Kasumi-1 (cell line): Measurements from ENCODE around the gene VPS51.
A peak's percentile ranks its signal among the peaks of the same experiment; 100 is the strongest.

Experiments used
- DNase-seq, 2 experiments: peaks; one replicate each; lab custom pipeline; 2025; lab: John Stamatoyannopoulos, UW

Gene VPS51

DNA sequence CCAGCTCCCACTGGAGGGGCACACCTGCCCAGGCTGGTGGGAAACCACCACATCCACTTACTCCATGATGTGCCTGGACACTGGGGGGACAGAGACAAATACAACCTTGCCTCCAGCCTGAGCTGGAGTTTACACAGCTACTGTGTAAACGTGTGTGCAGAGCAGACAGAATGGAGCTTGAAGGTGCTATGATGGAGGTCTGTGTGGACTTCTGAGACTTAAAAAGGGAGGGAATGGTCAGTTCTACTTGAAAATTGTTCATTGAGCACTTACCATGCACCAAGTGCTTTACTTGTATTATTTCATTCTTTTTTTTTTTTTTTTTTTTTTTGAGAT, 23.4 kb upstream of the VPS51 start:
- DNase-seq: no peak

DNA sequence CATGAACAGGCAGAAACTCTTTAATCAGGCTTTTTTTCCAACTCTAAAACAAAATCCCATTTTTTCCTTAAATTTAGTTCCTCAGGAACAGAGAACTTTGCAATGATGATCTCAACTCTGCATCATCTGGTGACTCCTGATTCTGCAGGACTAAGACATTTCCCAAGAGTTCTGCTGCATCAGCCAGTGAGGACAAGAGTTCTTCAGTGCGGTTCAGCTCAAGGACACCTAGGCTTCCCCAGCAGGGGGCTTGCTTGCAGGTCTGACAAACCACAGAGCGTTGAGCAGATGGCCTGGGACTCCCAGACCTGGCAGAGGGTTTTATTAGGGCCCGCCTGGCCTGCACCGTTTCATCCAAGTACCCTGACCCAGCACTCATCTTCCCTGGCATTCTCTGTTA, 18.6 kb upstream of the VPS51 start:
- DNase-seq: no peak

DNA sequence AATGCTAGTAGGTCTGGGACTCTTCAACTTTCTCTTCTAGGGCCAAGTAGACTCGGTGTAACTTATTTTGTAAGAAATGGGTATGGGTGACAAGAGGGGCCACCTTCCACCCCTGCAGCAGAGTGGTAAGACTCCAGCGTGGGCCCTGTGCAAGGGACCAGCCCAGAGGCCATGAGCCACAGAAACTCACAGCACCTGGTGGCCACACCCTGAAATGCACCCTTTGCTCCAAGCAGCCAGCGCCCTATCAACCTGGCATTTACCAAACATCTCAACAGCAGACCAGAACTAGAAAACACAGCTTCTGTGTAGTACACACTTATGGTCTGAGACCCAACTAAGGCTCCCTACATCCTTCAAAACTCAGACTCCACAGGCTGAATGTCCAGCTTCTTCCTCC, 17.9 kb upstream of the VPS51 start:
- peak; percentile 9 to 29 for DNase-seq

- no peak for DNase-seq
These were observed 17.1 kb upstream of the VPS51 start for GRCh38 chr11:65078786-65079342.

DNA sequence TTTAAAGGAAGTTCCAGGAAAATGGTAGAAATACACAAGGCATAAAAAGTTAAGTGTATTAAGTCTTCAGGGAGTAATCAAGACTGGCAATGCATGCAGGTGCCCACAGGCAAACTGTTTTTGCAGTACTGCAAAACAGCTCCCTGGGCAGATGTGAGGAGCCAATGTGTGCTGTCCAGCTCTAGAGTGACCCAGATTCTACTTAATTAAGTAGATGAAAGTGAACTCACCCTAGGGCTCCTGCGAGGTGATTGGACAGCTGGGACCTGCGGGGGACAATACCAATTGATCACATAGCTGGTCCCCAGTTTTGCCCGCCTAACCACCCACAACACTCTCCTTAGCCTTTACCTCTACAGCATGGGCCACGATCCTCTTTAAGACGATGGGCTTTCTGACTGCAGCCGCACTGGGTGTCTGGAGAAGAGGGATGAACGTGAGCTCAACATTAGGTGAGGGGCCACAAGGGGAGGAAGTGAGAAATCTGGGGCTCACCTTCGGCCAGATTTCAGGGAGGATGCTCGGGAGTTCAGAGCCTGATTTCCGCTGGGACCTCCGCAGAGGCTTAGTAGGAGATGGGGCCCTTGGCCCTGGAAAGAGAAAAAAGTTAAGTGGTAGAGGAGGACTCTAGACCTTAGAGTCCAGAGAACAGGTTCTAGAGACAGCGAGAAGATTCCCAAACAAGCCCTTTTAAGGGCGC, 12.7 kb upstream of the VPS51 start:
- peak in 1 of 2 experiments; percentile 29 for DNase-seq

DNA sequence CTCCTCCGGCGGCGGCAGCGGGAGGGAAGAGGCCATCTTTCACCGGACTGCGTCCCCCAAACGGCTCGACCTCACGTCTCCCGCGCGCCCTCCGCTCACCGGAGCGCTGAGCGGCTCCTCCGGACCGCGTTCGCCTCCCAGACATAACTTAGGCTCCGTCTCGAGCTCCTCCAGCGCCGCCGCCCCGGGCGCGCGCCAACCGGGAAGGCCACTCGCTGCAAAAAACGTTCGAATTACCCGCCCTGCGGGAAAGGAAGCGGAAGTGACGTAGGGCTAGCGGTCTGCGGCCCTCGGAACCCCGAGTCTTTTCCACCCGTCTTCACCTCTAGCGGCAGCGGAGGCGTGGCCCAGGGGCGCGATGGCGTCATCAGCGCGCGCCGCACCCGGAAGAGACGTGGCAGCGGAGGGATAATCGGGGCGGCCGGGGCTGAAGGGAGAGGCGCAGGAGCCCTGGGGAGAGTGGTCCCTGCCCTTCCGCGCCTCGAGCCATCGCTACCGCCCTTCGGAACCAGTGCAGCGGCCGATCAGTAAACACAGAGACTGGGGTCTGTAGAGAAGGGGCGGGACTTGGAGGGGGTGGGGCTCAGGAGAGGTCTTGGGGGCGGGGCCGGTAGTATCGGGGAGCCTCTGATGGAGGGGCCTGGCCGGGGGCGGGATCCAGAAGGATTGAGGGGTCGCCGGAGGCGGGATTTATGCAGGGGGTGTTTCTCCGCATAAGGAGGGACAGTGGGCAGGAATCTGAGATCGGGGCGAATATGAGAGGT, 12.0 kb upstream of the VPS51 start, which contains the start of the genes CDCA5 and ZFPL1:
Gene CDCA5 (minus strand): TSS at position 207 of the 764 bp plus-strand sequence. CDS start 62 bp downstream, at position 145.
Gene ZFPL1 (plus strand): TSS at position 389 of the 764 bp plus-strand sequence. CDS start 477 bp downstream, outside the sequence.
- DNase-seq: peak; percentile 94 to 97

DNA sequence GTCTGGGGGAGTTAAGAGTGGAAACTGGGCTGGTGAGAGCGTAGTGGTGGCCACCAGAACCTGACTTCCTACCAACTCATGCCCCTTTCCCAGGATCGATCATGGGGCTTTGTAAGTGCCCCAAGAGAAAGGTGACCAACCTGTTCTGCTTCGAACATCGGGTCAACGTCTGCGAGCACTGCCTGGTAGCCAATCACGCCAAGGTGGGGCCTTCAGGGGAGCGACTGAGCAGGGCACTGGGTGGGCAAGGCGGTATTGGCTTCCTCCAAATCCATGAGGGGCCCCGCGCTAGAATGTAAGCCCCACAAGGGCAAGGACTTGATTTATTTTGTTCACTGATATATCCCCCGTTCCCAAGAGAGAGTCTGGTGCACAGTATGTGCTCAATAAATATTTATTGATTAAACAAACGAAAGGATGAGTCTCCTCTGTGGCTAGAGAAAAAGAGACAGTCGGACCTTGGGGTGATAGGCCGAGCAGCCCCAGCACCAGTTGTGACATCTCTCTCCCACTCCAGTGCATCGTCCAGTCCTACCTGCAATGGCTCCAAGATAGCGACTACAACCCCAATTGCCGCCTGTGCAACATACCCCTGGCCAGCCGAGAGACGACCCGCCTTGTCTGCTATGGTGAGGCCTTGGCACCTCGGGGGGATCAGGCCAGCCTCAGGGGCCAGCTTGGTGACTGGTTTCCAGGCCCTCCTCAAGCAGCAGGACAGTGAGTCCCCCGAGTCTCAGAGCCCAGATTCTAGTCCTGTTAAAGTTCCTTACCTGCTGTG, 11.2 kb upstream of the VPS51 start:
- peak in 1 of 2 experiments; percentile 47 for DNase-seq

GRCh38 chr11:65085446-65085845, 10.6 kb upstream of the VPS51 start:
- no peak for DNase-seq

- DNase-seq: no peak
These were observed 9.2 kb upstream of the VPS51 start for GRCh38 chr11:65086809-65087208.

- no peak for DNase-seq
These were observed 8.8 kb upstream of the VPS51 start for GRCh38 chr11:65087216-65087615.

GRCh38 chr11:65087827-65088226, 8.2 kb upstream of the VPS51 start:
- no peak for DNase-seq

DNA sequence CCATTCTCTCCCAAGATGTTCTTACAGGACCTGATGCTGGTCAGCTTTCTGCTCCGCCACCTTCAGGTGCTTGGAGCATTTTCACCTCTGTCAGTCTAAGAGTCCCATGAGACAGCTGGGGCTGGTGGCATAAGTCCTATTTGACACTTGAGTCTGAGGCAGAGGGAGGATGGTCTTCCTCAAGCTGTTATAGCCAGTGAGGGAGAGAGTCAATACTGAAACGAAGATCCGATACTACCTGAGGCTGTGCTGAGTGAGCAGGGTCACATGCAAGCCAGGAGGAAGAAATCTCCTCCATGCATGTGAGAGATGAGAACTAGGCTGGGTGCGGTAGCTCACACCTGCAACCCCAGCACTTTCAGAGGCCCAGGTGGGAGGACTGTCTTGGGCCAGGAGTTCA, 6.4 kb upstream of the VPS51 start:
- no peak for DNase-seq

- no peak for DNase-seq
These were observed 5.4 kb upstream of the VPS51 start for GRCh38 chr11:65090628-65091027.

GRCh38 chr11:65095427-65095826, 587 bp upstream of the VPS51 start:
- no peak for DNase-seq

GRCh38 chr11:65096926-65097325, 912 bp downstream of the VPS51 start:
- DNase-seq: no peak

- DNase-seq: no peak
These were observed 4.8 kb downstream of the VPS51 start for GRCh38 chr11:65100674-65101350.

- DNase-seq: no peak
These were observed 6.4 kb downstream of the VPS51 start for GRCh38 chr11:65102142-65103095.

DNA sequence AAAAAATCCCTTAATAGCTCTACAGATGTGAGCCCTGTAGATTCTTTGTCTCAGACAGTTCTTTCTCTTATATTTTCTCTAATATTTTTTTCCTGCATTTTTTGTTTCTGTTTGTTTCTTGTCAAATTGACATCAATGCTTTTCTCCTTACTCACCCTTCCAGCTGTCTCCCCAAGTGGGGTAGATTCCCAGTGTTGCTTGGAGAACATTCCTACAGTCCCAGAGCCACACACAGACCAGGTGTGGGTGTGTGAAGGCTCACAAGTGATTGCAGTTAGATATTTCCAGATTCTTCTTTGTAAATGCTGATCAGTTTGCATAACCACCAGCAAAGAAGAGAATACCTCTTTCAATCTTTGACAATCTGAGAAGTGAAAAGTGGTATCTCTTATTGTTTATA, 7.5 kb downstream of the VPS51 start:
- no peak for DNase-seq

GRCh38 chr11:65104628-65105027, 8.6 kb downstream of the VPS51 start:
- DNase-seq: no peak

DNA sequence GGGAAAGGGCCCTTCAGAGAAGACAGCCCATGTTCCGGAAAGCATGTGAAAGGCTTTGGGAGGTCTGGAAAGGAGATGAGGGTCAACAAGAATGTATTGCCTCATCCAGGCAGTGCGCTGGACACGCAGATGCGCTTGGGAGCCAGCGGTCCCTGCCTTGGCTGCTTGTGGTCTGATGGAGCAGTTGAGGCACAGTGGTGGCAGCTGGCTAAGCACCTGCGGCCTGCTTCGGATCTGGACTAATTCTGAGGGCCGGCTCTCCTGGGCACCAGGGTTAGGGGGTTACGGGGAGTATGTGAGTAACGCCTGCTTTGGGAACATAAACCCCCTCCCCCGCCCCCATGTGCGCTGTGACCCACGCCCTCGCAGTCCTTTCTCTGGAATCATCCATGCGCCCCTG, 11.1 kb downstream of the VPS51 start:
- no peak for DNase-seq
